KMS-11 (cell line): ENCODE measurements around the gene ABLIM1.

ENCODE experiments used
- H2AFZ ChIP-seq: fragments of 200-600 bp; sonication (generic); 2 replicates; pipeline ENCODE4 v1.6.1; 2016; ENCODE audit warnings: antibody characterized with exemption, mixed run types, low read depth
- H3K27ac ChIP-seq: fragments of 200-600 bp; sonication (generic); 2 replicates; pipeline ENCODE4 v1.6.1; 2016; ENCODE audit warnings: mild to moderate bottlenecking, mixed run types
- H3K27me3 ChIP-seq: fragments of 200-600 bp; sonication (generic); 2 replicates; pipeline ENCODE4 v1.6.1; 2017; ENCODE audit warnings: mild to moderate bottlenecking, low read depth, mixed run types, moderate library complexity; ENCODE audit not compliant: insufficient read depth
- H3K36me3 ChIP-seq: fragments of 200-600 bp; sonication (generic); 2 replicates; pipeline ENCODE4 v1.6.1; 2017; ENCODE audit warnings: mild to moderate bottlenecking, mixed run types; ENCODE audit not compliant: insufficient read depth
- H3K4me1 ChIP-seq: fragments of 200-600 bp; sonication (generic); 2 replicates; pipeline ENCODE4 v1.6.1; 2016; ENCODE audit warnings: mild to moderate bottlenecking, low read depth, mixed run types; ENCODE audit not compliant: poor library complexity, severe bottlenecking
- H3K4me2 ChIP-seq: fragments of 200-600 bp; sonication (generic); 2 replicates; pipeline ENCODE4 v1.7.0; 2016; ENCODE audit warnings: mild to moderate bottlenecking, mixed run types
- H3K4me3 ChIP-seq: fragments of 200-600 bp; sonication (generic); IDR thresholded peaks from 2 replicates; pipeline ENCODE4 v1.6.1; 2017; ENCODE audit warnings: low read depth, low read length, mixed read lengths; ENCODE audit not compliant: insufficient read depth
- H3K79me2 ChIP-seq: fragments of 200-600 bp; sonication (generic); 2 replicates; pipeline ENCODE4 v1.6.1; 2016; ENCODE audit warnings: low read depth, mixed run types; ENCODE audit not compliant: insufficient read depth
- H3K9ac ChIP-seq: fragments of 200-600 bp; sonication (generic); 2 replicates; pipeline ENCODE4 v1.6.1; 2016; ENCODE audit warnings: mild to moderate bottlenecking, mixed run types
- H4K20me1 ChIP-seq: fragments of 200-600 bp; sonication (generic); 2 replicates; pipeline ENCODE4 v1.6.1; 2016; ENCODE audit warnings: mild to moderate bottlenecking, mixed run types; ENCODE audit not compliant: insufficient read depth
- TF ChIP-seq, protein P1 (sequence below): fragments of 200-600 bp; sonication (generic); conservative IDR thresholded peaks from 2 replicates; pipeline ENCODE4 v1.6.1; 2017; ENCODE audit warnings: low read depth, mild to moderate bottlenecking, antibody characterized with exemption, low read length, moderate library complexity, mixed read lengths

ABLIM1 gene

DNA sequence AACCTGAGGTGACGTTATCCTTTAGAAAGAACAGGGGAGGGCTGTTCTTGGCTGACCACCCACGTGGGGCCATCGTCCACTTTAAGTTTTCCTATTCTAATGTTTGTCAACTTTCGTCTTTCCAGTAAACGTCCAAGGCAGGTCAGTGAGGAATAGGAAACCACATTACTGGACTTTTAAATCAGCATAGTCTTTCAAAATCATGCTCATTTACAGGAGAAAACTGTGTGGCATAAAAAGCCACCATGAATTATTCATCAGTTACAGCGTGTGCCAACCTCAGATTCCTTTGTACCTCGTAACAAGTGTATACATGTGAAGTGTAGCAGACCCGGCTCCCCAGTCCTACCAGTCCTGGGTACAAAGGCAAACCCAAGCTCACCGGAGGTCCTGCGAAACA, 25.1 kb upstream of the ABLIM1 start:
- no peaks in the 10 kb centered on the region for H3K27me3 ChIP-seq

DNA sequence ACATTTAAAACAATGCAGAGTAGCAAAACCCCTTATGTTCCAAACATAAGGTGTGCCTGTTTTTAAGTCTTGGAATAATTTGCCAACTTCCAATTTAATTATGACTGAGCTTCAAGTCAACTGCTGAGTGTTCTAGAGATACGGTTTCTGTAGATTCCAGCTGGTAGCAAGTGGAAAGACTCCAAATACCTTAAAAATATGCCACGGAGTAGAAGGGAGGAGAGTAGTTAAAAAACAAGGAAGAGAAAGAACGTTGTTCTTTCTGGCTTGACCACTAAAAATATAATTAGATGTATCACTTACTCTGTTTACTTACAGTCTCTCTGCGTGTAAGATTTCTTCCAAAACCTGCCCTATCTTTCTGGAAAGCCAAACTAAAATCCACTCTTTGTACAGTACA, 24.5 kb upstream of the ABLIM1 start:
- H3K4me3 ChIP-seq, result no peak overlapping the region
- no peaks in the 10 kb centered on the region for H3K4me1 ChIP-seq
- TF ChIP-seq, protein P1, sequence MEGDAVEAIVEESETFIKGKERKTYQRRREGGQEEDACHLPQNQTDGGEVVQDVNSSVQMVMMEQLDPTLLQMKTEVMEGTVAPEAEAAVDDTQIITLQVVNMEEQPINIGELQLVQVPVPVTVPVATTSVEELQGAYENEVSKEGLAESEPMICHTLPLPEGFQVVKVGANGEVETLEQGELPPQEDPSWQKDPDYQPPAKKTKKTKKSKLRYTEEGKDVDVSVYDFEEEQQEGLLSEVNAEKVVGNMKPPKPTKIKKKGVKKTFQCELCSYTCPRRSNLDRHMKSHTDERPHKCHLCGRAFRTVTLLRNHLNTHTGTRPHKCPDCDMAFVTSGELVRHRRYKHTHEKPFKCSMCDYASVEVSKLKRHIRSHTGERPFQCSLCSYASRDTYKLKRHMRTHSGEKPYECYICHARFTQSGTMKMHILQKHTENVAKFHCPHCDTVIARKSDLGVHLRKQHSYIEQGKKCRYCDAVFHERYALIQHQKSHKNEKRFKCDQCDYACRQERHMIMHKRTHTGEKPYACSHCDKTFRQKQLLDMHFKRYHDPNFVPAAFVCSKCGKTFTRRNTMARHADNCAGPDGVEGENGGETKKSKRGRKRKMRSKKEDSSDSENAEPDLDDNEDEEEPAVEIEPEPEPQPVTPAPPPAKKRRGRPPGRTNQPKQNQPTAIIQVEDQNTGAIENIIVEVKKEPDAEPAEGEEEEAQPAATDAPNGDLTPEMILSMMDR, result no peak
- H3K27me3 ChIP-seq, result no peaks in the 10 kb centered on the region
- H3K36me3 ChIP-seq, result no peaks in the 10 kb centered on the region
- no peaks in the 10 kb centered on the region for H4K20me1 ChIP-seq
- no peak overlapping the region for H3K4me2 ChIP-seq
- no peak overlapping the region for H2AFZ ChIP-seq
- H3K9ac ChIP-seq, result no peak overlapping the region
- H3K79me2 ChIP-seq, result no peaks in the 10 kb centered on the region
- no peak overlapping the region for H3K27ac ChIP-seq

More for the DNA sequence above, 25.1 kb upstream of the ABLIM1 start:
- Histone ChIP-seq H3K79me2 (no peaks in the 10 kb centered on the region), H3K4me1 (no peaks in the 10 kb centered on the region), H4K20me1 (no peaks in the 10 kb centered on the region), H3K27ac (no peak overlapping the region), H2AFZ (no peak overlapping the region), H3K4me3 (no peak overlapping the region), H3K36me3 (no peaks in the 10 kb centered on the region), H3K4me2 (no peak overlapping the region), H3K9ac (no peak overlapping the region)
- TF ChIP-seq, protein P1, result no peak

DNA sequence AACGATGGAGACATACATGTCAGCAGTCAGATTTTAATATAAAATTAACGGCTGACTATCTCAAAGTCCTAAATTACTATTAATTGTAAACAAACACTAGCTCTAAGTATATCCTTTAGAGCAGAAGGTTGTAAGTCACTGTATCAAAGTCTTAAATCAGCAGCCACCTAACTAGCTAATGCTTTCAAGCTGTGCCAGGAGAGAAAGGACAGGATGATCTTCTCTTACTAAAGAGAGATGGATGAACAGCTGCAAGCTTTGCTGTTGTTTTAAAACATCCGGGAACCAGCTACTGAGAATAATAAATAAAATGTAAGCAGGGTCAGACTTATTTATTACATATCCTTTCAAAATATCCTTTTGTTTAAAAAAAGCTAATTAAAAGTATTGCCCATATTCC, 24.0 kb upstream of the ABLIM1 start:
- H3K36me3 ChIP-seq, result no peaks in the 10 kb centered on the region
- no peak overlapping the region for H3K4me3 ChIP-seq
- no peaks in the 10 kb centered on the region for H4K20me1 ChIP-seq
- no peaks in the 10 kb centered on the region for H3K79me2 ChIP-seq
- TF ChIP-seq, protein P1, result no peak
- no peak overlapping the region for H3K4me2 ChIP-seq
- no peak overlapping the region for H3K27ac ChIP-seq
- H3K27me3 ChIP-seq, result no peaks in the 10 kb centered on the region
- H2AFZ ChIP-seq, result no peak overlapping the region
- H3K4me1 ChIP-seq, result no peaks in the 10 kb centered on the region
- H3K9ac ChIP-seq, result no peak overlapping the region

DNA sequence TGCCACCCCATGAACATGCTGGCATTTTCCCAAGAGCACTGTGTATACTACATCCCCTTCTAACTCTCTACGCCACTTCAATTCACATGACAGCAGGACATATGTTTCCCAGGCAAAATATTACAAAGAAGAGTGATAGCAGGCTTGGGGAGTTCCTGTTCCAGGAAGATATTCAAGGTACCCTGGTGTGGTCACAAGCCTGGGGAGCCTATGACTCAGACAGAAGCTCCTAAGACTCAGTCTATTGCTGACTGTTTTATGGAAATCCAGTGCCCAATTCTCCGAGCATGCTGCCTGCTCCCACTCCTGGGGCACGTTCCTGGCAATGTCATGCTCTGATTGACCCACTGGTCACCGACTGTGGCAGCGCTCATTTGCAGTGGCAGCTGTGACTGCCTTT, 23.5 kb upstream of the ABLIM1 start:
- no peaks in the 10 kb centered on the region for H3K79me2 ChIP-seq
- H3K4me3 ChIP-seq, result no peak overlapping the region
- H3K4me2 ChIP-seq, result no peak overlapping the region
- H4K20me1 ChIP-seq, result no peaks in the 10 kb centered on the region
- no peak overlapping the region for H3K27ac ChIP-seq
- H3K9ac ChIP-seq, result no peak overlapping the region
- TF ChIP-seq, protein P1, result no peak
- H3K36me3 ChIP-seq, result no peaks in the 10 kb centered on the region
- no peaks in the 10 kb centered on the region for H3K4me1 ChIP-seq
- no peak overlapping the region for H2AFZ ChIP-seq
- no peaks in the 10 kb centered on the region for H3K27me3 ChIP-seq
